ENCODE data around the gene MGRN1. TPM values are rescaled to one million over a fixed set of nuclear protein-coding genes. Genes with fewer than 3 reads are reported as not detected.
"Not testable (repeated sequence)": the region's sequence is repeated elsewhere in the genome, so short reads cannot be mapped to it uniquely, and the experiment has no call there.

MGRN1 gene
- total RNA-seq, 8 experiments from 2014 or later = 16.3 to 69.6 (median 34.5) TPM

DNA sequence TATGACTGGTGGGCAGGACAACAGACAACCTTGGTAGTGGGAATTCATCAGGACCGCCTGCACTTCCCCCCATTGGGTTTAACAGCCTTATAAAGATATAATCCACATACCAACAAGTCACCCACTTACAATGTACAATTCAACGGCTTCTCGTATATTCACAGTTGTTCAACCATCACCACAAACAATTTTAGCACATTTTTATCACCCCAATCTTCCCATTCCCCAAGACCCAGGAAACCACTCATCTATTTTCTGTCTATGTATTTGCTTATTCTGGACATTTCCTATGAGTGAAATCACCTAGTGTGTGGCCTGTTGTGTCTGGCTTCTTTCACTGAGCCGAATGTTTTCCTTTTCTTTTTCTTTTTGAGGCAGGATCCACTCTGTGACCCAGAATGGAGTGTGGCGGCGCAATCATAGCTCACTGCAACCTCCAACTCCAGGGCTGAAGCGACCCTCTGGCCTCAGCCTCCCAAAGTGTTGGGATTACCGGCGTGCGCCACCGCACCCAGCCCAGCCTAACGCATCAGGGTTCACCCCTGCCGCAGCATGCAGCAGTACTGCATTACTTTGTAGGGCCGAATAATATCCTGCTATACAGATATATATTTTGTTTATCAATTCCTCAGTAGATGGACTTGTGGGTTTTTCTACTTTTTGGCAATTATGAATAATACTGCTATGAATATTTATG lies 98.6 kb downstream of the MGRN1 start:
- H3K27ac ChIP-seq = no peak overlapping the region
- in situ Hi-C loops (cut with MboI; ENCODE audit: low pct_unique_long_range_greater_than_20kb in 2 of 9, low sequenced_read_pairs in 9 of 9, unreplicated experiment in 9 of 9) = loop anchor here in 1 of 9 experiments (25.0 kb wide), 1 partner anchor 239 kb away; the partner anchor contains the start of gene SEC14L5

DNA sequence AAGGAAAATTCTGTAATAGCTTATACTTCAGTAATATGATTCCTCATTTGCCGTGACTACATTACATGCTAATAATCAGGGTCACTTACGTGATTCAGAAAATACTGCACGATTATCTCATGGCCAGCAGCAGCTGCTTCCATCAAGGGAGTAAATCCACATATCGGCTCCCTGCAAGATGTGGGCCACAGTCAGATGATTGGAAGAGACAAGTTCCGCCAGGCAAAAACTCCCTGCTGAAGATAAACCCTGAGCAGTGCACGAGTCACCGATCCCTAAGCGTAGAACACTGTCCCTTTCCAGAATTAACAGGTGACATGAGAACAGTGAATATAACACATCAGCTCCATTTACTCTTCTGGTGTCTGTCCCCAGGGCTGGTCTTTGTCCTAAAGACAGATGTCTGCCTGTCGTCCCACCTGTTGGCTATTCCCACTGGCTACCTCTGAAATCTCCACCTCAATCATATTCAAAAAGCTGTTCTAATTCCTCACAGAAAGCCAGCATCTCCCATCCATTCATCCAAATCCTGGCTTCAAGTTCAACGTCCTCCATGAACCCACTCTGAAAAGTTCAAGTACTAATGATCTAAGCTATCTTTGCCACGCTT lies 100.1 kb downstream of the MGRN1 start:
- no peak overlapping the region for H3K4me3 ChIP-seq
- no peaks in the 10 kb centered on the region for H3K4me1 ChIP-seq (replicated peaks in 1 of 2)
- H3K27ac ChIP-seq = no peak overlapping the region
- no peak for ATAC-seq (replicated peaks in 6 of 8)
- in situ Hi-C loops (cut with MboI; ENCODE audit: low pct_unique_long_range_greater_than_20kb in 2 of 9, low sequenced_read_pairs in 9 of 9, unreplicated experiment in 9 of 9) = loop anchor here in 1 of 9 experiments (25.0 kb wide), 1 partner anchor 238 kb away; the partner anchor contains the start of gene SEC14L5
- WGBS, 10 experiments = 60 to 100% (median 84%) methylated on average over 1 to 9 of the region's 11 CpGs

More for the DNA sequence above, 98.6 kb downstream of the MGRN1 start:
- no peaks in the 10 kb centered on the region for H3K4me1 ChIP-seq (replicated peaks in 1 of 2)
- no peak for ATAC-seq (replicated peaks in 6 of 8)
- WGBS, 10 experiments = 90 to 100% (median 98%) methylated on average over 1 to 14 of the region's 14 CpGs; no CpG with 5 or more reads in 1 of the 10 experiments
- no peak overlapping the region for H3K4me3 ChIP-seq

DNA sequence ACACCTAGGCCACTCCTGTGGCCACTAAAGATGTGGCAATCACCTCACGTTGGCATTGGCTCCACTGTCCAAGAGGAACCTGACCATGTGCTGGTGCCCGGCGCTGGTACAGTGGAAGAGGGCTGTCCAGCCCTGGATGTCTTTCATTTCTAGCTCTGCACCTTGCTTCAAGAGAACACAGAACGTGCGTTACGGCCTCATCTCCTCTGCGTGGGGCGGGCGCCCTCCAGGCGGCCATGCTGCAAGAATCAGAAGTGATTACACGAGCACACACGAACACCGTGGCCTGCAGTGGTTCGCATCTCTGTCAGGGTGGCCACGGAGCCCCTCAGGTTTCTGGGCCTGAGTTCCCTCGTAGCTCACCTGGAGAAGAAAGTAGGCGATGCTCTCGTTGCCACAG lies 102.0 kb downstream of the MGRN1 start:
- H3K27ac ChIP-seq = no peak overlapping the region
- in situ Hi-C loops (cut with MboI; ENCODE audit: low pct_unique_long_range_greater_than_20kb in 2 of 9, low sequenced_read_pairs in 9 of 9, unreplicated experiment in 9 of 9) = no loop called here
- peak in 1 of 8 experiments; percentile 27 for ATAC-seq (replicated peaks in 6 of 8)
- WGBS, 10 experiments = 60 to 98% (median 80%) methylated on average over 1 to 8 of the region's 18 CpGs; no CpG with 5 or more reads in 7 of the 10 experiments
- H3K4me1 ChIP-seq (replicated peaks in 1 of 2) = no peaks in the 10 kb centered on the region
- H3K4me3 ChIP-seq = no peak overlapping the region

DNA sequence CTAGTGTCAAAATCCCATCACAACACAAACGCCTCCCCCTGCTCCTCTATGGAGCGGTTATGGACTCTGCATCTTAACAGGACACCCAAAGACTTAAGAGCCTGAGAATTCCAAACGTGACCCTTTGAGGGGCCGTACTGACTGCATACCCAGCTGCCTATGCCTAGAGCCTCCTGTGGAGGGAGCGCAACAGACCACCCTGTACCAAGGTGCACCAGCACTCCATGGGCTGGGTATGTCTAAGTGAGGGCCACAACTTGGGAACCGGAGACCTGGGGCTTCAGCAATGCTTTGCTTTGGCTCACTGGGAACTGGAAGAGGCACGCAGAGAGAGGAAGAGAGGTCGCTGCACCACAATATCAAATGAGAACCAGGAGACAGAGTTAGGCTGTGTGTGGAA lies 104.0 kb downstream of the MGRN1 start:
- Histone ChIP-seq H3K4me1 (replicated peaks in 1 of 2) (peaks cover 0 to 4% of the 10 kb centered on the region in 2 donors), H3K27ac (no peak overlapping the region), H3K4me3 (no peak overlapping the region)
- in situ Hi-C loops (cut with MboI; ENCODE audit: low pct_unique_long_range_greater_than_20kb in 2 of 9, low sequenced_read_pairs in 9 of 9, unreplicated experiment in 9 of 9) = no loop called here
- no peak for ATAC-seq (replicated peaks in 6 of 8)
- 70 to 100% (median 95%) methylated on average over 1 to 6 of the region's 8 CpGs; no CpG with 5 or more reads in 6 of the 10 experiments for WGBS, 10 experiments

DNA sequence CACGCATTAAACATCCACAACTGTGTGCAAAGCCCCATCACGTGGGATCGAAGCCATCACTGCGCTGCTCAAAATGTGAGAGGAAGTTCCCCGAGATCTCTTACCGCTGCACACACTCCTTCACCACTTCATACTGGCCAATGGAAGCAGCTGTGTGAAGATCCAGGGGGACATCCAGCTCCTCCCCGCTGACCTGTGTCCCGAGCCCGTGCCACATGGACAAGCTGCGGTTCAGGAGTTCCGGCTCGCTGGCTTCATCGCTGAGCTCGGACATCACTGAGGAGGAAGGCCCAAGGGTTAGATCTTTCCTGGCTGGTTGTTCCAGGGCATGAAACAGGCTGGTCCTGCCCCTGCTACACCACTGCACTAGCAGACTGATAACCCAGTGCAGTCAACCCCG lies 105.2 kb downstream of the MGRN1 start:
- Histone ChIP-seq H3K4me1 (replicated peaks in 1 of 2) (peaks cover 0 to 4% of the 10 kb centered on the region in 2 donors), H3K4me3 (no peak overlapping the region), H3K27ac (no peak overlapping the region)
- no peak for ATAC-seq (replicated peaks in 6 of 8)
- 60 to 100% (median 94%) methylated on average over 1 to 15 of the region's 15 CpGs; no CpG with 5 or more reads in 3 of the 10 experiments for WGBS, 10 experiments
- in situ Hi-C loops (cut with MboI; ENCODE audit: low pct_unique_long_range_greater_than_20kb in 2 of 9, low sequenced_read_pairs in 9 of 9, unreplicated experiment in 9 of 9) = no loop called here

DNA sequence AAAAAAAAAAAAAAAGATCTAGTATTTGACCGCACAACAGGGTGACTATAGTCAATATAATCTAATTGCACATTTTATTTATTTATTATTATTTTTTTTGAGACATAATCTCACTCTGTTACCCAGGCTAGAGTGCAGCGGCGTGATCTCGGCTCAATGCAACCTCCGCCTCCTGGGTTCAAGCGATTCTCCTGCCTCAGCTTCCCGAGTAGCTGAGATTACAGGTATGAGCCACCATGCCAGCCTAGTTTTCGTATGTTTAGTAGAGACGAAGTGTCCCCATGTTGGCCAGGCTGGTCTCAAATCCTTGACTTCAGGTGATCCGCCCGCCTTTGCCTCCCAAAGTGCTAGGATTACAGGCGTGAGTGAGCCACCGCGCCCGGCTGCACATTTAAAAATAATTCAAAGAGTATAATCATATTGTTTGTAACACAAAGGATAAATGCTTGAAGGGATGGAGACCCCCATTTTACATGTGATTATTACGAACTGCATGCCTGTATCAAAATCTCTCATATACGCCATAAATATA lies 108.7 kb downstream of the MGRN1 start:
- H3K27ac ChIP-seq = peak overlapping the region; percentile 92 to 98
- no peak for ATAC-seq (replicated peaks in 6 of 8)
- peaks cover 4 to 8% of the 10 kb centered on the region in 2 donors for H3K4me1 ChIP-seq (replicated peaks in 1 of 2)
- in situ Hi-C loops (cut with MboI; ENCODE audit: low pct_unique_long_range_greater_than_20kb in 2 of 9, low sequenced_read_pairs in 9 of 9, unreplicated experiment in 9 of 9) = no loop called here
- H3K4me3 ChIP-seq = peak overlapping the region; percentile 72 to 89 (median 82)
- 0 to 60% (median 19%) methylated on average over 3 to 16 of the region's 17 CpGs for WGBS, 10 experiments

DNA sequence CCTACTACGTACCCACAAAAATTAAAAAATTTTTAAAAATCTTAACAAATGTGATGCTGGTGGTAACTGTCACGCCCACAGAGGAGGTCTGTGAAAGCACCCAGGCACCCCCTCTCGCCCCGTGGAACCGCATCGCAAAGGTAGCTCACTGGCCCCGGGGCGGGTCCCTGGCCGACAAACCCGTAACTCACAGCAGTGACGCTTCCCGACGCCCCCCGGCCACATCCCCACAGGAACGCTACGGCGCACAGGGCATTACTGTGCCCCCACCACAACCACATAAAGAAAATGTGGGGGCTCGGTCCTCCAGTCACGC lies 109.1 kb downstream of the MGRN1 start:
- ATAC-seq (replicated peaks in 6 of 8) = peak in 7 of 8 experiments; percentile 1 to 42 (median 28)

DNA sequence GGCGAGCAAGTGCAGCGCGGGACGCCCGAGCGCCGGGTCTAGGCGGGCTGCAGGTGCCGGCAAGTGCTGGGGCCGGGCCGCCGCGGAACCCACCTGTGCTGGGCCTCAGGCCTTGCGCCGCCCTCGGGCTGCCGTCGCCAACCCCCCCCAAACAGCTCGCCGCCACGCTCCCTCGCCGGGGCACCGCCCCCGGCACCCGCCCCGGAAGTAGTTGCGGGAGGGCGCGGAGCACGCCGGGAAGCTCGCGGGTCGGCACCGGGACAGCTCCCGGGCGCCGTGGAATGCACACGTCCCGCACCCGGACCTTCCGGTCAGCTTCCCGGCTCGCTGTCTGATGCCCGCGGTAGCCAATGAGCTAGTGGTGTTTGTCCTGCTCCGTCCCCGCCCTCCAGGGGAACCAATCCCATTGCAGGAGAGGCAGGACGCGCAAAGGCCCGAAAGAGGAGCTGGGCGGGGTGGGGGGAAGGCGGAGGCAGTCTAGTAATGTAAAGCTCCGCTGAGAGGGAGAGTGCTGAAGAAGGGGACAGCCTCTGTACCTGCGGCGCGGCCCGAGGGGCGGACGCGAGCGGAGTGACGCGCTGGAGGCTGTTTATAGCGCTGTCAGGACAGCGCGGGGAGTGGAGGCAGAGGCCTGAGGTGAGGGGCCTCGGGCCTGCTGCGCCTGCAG lies 109.6 kb downstream of the MGRN1 start, which contains the start of the genes ANKS3 and DNAAF8:
TSS of gene ANKS3 (minus strand) at position 209 of the 667 bp plus-strand sequence. CDS start 4,122 bp downstream, outside the sequence.
TSS of gene DNAAF8 (plus strand) at position 475 of the 667 bp plus-strand sequence. CDS start 1,978 bp downstream, outside the sequence.
- peak; percentile 92 to 96 (median 94) for ATAC-seq (replicated peaks in 6 of 8)
- in situ Hi-C loops (cut with MboI; ENCODE audit: low pct_unique_long_range_greater_than_20kb in 2 of 9, low sequenced_read_pairs in 9 of 9, unreplicated experiment in 9 of 9) = no loop called here
- 0% methylated on average over 6 to 9 of the region's 70 CpGs; no CpG with 5 or more reads in 7 of the 10 experiments for WGBS, 10 experiments
- Histone ChIP-seq H3K27ac (peak within 1 kb of the TSS; percentile 94 to 98), H3K4me1 (replicated peaks in 1 of 2) (peaks cover 4 to 8% of the 10 kb centered on the region in 2 donors), H3K4me3 (peak within 1 kb of the TSS; percentile 72 to 89 (median 82))

More for the DNA sequence above, 109.1 kb downstream of the MGRN1 start:
- 0 to 5% (median 0%) methylated on average over 1 to 10 of the region's 19 CpGs; no CpG with 5 or more reads in 4 of the 10 experiments for WGBS, 10 experiments
- in situ Hi-C loops (cut with MboI; ENCODE audit: low pct_unique_long_range_greater_than_20kb in 2 of 9, low sequenced_read_pairs in 9 of 9, unreplicated experiment in 9 of 9) = no loop called here
- Histone ChIP-seq H3K4me1 (replicated peaks in 1 of 2) (peaks cover 4 to 8% of the 10 kb centered on the region in 2 donors), H3K4me3 (peak overlapping the region; percentile 72 to 89 (median 82)), H3K27ac (peak overlapping the region; percentile 92 to 98)

DNA sequence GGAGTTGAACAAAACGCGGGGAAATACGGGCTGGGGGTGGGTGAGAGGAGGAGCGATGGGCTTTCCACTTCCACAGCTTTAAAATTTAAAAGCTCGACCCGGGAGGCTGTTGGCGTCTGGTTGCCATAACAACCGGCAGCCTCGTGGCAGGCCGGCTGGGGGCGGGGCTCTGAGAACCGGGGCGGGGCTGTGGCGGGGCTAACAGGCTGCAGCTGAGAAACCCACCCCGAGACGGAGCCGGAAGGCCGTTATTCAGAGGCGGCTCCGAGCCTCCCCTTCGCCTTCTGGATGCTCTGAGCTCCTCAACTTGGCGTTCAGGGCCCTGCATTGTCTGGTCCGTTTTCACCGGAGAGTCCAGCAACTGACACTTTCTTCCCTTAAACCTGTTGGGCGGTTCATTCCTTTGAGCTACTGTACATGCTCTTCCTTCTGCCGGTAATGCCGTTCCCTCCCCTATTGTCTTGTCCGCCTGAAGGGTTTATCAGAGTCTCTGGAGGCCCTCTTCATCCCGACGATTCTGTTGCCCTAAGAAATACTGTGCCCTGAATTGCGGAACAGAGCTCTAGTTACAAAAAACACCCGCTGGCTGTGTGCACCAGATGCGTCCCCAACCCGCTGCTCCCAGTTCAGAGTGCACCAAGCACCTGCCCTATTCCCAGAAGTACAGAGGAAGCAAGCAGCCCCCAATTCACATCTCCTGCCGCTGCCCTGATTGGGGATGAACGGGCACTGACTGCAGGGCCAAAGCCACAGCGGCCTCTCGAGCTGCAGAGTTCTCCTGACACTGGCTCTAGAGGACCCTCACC lies 110.3 kb downstream of the MGRN1 start:
- 0 to 40% (median 0%) methylated on average over 1 to 5 of the region's 38 CpGs; no CpG with 5 or more reads in 3 of the 10 experiments for WGBS, 10 experiments
- in situ Hi-C loops (cut with MboI; ENCODE audit: low pct_unique_long_range_greater_than_20kb in 2 of 9, low sequenced_read_pairs in 9 of 9, unreplicated experiment in 9 of 9) = no loop called here
- Histone ChIP-seq H3K4me1 (replicated peaks in 1 of 2) (peaks cover 4 to 8% of the 10 kb centered on the region in 2 donors), H3K27ac (peak overlapping the region; percentile 94 to 98), H3K4me3 (peak overlapping the region; percentile 72 to 89 (median 82))
- peak; percentile 62 to 73 (median 65) for ATAC-seq (replicated peaks in 6 of 8)

DNA sequence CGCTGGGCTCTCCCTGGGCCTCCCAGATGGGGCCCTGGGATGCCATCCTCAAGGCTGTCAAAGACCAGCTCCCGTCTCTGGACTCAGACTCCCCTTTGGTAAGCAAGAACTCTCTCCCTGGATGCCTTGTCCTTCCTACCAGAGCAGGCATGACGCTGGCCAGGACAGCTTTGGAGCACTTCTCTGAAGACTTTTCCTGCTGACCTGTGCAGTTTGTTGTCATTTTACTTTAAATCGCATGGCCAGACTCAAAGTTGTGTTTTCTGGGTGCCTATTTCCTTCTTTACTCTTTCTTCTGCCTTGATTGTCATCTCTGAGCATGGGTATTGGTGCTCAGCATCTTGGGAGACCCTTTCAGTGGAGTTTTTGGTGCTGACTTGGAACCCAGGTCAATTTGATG lies 111.9 kb downstream of the MGRN1 start:
- WGBS, 10 experiments = 60 to 100% (median 92%) methylated on average over 1 to 3 of the region's 4 CpGs; no CpG with 5 or more reads in 4 of the 10 experiments

DNA sequence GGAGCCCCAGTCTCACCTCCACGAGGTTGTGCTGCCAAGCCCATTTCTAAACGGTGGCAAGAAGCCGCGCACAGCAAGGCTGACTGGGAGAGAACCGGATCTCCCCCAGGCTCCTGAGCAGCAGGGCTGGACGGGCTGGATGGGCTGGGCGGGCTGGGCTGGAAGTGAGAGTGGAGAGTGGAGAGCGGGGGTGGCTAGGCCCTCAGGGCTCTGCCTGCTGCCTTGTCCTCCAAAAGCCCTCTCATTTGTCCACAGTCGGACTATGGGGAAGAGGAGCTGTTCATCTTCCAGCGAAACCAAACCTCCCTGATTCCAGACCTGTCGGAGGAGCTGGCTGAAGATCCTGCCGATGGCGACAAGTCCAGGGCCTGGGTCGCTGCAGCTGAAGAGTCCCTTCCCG lies 112.9 kb downstream of the MGRN1 start:
- Histone ChIP-seq H3K27ac (no peak overlapping the region), H3K4me1 (replicated peaks in 1 of 2) (peaks cover 4 to 8% of the 10 kb centered on the region in 2 donors), H3K4me3 (no peak overlapping the region)
- in situ Hi-C loops (cut with MboI; ENCODE audit: low pct_unique_long_range_greater_than_20kb in 2 of 9, low sequenced_read_pairs in 9 of 9, unreplicated experiment in 9 of 9) = no loop called here
- no peak for ATAC-seq (replicated peaks in 6 of 8)
- WGBS, 10 experiments = 35 to 90% (median 80%) methylated on average over 2 to 7 of the region's 15 CpGs; no CpG with 5 or more reads in 3 of the 10 experiments

More for the DNA sequence above, 111.9 kb downstream of the MGRN1 start:
- Histone ChIP-seq H3K4me3 (no peak overlapping the region), H3K27ac (no peak overlapping the region), H3K4me1 (replicated peaks in 1 of 2) (peaks cover 4 to 8% of the 10 kb centered on the region in 2 donors)
- no peak for ATAC-seq (replicated peaks in 6 of 8)
- in situ Hi-C loops (cut with MboI; ENCODE audit: low pct_unique_long_range_greater_than_20kb in 2 of 9, low sequenced_read_pairs in 9 of 9, unreplicated experiment in 9 of 9) = no loop called here

DNA sequence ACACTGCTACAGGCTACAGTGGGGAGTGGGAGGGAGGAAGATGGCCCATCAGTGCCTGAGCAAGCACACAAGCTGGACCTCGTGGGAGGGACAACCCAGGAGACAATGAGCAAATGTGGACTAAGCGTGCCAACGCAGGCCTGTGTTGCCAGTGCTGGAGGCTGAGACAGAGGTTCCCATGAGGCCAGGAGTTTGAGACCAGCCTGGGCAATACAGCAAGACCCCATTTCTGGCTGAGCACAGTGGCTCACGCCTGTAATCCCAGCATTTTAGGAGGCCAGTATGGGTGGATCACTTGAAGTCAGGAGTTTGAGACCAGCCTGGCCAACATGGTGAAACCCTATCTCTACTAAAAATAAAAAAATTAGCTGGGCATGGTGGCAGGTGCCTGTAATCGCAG lies 113.7 kb downstream of the MGRN1 start:
- in situ Hi-C loops (cut with MboI; ENCODE audit: low pct_unique_long_range_greater_than_20kb in 2 of 9, low sequenced_read_pairs in 9 of 9, unreplicated experiment in 9 of 9); H3K4me3 ChIP-seq; H3K4me1 ChIP-seq (replicated peaks in 1 of 2); ATAC-seq (replicated peaks in 6 of 8); H3K27ac ChIP-seq: not testable (repeated sequence)
- WGBS, 10 experiments = 0 to 83% (median 50%) methylated on average over 1 to 2 of the region's 5 CpGs; no CpG with 5 or more reads in 5 of the 10 experiments

All from motor neuron (in vitro differentiated cells).